Tongue (tissue), 2 donors: Measurements from ENCODE around the gene FHIT. TPM values are rescaled to one million over a fixed set of nuclear protein-coding genes. Genes with fewer than 3 reads are reported as not detected.

Source experiments
- DNase-seq: peaks from one replicate; pipeline ENCODE4 v3.0.0-alpha.2; 2015
- total RNA-seq: library from RNA; depleted of rRNA; stranded (reverse); fragments of >200 nt; gene quantifications from one replicate; pipeline ENCODE4 v1.2.3, GENCODE V29; 2014

Gene FHIT
- total RNA-seq, 1 donor from 2014 or later: 7.4 TPM

DNA sequence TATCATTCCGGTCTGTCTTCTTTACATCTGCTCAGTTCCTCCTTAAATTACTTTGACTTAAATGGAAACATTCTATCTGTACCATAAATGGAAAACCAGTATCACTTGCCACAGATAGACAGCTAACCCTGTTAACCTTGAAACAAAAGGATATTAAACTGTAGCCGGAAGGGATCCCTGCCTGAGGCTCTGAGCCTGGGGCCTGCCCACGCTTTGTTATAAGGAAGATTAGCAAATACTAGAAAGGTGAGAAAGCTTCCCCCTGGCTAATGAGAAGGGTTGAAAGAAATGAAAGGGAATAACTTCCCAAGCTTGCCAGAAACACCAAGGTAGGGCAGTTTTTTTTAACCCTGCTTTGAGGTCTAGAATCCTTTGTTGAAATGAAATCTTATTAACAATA lies 927.6 kb downstream of the FHIT start:
- DNase-seq: no peak

- no peak for DNase-seq
These were observed 928.1 kb downstream of the FHIT start for GRCh38 chr3:60323180-60323579.

DNA sequence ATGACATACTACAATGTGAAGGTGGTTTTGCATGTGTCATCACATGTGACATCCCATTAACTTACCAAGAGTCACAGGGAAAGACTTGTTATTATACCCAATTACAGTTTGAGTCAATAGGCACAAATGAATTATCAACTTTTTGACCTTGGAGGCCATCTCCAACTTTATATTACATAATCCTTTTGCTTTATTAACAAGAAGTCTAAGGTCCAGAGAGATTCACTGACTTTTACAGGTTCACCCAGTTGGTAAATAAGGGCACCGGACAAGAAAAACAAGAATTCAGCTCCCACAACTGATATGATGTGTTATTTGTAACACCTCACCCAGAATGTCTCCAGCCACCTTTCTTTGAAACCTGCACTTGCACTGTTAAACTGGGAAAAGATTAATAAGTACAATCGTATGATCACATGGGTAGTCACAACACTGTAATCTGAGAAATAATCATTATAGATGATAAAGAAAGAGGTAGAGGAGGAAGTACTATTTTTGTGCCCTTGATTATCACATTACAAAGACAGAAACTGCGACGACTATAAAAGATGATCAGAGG lies 928.9 kb downstream of the FHIT start:
- DNase-seq: no peak

- no peak for DNase-seq
These were observed 931.9 kb downstream of the FHIT start for GRCh38 chr3:60319179-60319858.

DNA sequence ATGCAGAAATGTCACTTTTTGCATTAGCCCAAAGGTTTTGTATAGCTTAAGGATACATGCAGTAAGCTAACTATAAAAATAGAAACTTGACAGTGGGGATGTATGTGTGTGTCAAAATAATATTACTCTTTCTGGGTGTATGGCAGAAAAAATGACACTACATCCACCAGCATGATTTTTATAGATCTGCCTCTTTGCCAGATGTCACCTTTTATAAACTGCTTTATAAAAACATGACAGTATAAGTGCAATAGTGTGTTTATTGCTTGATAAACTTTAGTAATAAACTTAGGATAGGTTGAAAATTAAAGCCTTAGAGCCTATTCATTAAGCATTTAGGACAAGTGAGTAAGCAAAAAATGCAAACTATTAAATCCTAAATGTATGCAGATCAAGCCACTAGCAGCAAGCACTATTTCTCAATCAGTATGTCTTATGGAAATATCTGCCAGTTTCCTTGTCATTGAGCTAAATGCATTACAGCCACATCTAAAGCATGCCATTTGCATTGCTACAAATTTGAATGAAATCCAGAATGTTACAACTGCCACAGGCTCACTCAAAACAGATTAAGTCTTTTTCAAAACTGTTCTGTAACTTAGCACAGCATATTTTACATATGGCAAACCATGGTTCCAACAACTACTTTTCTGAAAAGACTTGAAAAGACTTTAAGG lies 935.0 kb downstream of the FHIT start:
- peak; percentile 63 for DNase-seq

DNA sequence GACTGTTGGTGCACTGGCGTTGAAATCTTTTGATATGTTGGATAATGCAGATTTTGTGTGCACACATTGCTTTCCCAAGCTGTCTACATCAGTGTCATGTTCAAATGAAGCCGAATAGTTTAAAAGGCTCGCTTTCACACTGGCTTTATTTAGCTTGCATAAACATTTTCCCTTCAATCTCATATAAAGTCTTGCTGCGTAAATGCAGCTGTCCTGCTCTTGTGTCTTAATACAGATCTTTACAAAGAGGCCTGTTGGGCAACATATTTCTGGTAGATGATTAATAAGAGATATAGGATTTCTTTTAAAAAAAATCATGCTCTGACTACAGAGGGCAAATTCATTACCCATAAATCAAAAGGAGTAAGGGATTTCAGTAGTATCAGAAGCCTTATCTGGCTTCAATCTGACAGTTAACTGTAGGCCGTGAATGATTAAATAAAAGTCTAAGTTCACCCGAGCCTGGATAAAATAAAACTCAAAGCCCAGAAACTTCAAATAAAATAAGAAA lies 937.2 kb downstream of the FHIT start:
- DNase-seq: peak; percentile 60

DNA sequence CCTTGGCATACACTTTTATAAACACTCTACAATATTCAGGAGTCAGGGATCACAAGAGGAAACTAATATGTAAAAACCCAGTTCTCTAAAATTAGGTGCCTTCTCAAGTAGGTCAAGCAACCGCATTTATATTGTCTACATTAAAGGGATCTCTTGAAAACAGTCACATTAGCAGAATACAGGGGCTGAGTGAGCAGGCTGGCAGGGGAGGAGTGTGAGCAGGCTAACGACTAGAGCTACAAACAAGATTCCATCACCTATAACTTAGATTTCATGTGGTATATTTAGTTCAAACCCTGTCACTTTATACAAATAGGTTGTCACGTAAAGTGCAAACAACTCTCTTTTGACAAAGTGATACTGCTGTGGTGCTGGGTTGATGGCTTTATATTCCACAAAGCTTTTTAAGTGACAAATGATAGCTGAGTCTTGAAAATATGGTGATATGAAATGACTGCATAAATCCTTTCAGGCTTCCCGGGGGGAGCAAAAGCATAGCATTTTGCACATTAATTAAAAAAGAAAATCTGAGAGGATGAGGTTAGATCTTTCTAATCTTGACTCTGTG lies 937.9 kb downstream of the FHIT start:
- no peak for DNase-seq

DNA sequence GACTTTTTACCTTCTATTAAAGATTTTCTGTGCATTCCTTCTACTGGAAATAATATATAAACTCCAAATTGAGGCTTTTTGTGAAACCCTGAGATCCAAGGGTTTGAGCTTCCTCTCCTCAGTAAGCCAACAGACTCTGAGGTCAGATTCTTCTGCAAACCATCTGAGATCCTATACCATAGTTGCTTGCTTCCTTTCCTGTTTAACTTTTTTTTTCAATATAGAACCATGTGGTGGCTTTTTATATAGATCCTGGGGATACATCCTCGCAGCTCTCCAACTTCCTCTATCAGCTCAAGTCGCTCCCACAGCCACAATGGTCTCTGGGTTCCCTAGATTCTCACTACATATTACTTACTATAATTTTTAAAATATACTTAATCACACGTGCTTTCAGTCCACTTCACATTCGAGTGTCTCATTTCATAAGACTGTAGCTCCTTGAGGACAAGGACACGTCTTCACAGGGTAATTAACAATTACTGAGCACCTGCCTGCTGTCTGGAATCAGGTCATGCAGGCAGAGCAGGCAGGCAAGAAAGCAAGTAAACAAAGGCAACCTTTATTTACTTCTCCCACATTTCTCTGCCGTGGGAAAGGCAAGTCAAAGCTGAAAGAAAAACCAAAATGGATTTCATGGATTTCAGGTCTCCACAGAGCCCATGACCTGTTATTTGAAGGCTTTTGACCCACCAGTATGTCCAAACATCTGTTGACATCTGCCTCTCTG lies 941.5 kb downstream of the FHIT start:
- DNase-seq: no peak

- peak; percentile 44 for DNase-seq
These were observed 942.4 kb downstream of the FHIT start for GRCh38 chr3:60308808-60309207.

- DNase-seq: no peak
These were observed 943.6 kb downstream of the FHIT start for GRCh38 chr3:60307562-60308199.

DNA sequence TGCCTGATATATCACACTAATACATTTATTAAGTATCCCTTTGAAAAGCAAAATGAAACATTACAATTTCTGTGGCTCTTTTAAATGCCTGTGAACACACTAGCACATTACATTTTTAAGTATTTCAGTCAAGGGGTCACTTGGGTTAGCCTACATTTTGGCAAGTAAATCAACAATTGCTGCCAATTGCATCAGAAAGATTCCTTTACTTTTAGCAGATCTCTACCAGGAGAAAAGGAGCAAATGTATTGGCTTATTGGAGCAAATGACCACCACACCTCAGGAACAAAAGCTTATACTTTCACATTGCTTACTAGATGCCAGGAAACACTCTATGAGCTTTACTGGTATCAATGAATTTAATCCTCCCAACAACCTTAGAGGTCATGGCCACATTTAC lies 947.1 kb downstream of the FHIT start:
- DNase-seq: no peak

GRCh38 chr3:60303160-60303559 lies 948.1 kb downstream of the FHIT start:
- DNase-seq: no peak

DNA sequence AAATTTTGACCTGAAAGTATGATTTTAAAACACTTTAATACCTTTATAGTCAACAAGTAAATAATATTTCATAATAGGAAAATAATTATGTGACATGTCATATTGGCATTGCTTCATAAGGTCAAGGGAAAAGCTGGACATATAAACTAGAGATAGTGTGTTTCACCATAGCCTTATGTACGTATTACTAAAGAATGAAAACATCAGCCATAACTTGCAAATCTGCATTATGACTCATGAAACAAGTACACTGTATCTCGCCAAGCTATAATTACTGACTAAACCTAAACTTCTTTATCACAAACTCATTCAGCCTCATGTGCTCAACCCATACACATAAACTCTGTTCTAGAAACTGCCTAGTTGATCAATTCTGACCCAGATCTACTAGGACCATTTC lies 950.1 kb downstream of the FHIT start:
- no peak for DNase-seq

- DNase-seq: no peak
These were observed 953.1 kb downstream of the FHIT start for GRCh38 chr3:60298141-60298540.

DNA sequence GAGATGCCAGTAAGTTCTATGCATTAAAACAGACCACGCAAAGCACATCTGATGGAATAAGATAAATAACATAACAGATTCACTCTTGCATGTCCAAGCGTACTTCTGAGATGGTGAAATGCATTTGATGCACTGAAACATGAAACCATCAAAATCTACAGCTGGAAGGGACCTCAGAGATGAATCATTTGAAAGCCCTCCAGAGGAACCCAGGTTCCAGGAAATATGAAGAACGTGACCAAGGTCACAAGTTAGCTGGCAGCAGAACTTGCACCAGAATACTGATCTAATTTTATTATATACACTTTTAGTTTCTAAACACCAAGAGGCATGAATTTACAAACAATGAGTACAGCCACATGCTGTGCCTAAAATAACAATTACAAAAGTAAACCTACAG lies 957.1 kb downstream of the FHIT start:
- DNase-seq: peak; percentile 77

GRCh38 chr3:60291115-60291514 lies 960.1 kb downstream of the FHIT start:
- DNase-seq: no peak

GRCh38 chr3:60290122-60290492 lies 961.1 kb downstream of the FHIT start:
- DNase-seq: no peak

GRCh38 chr3:60289341-60290121 lies 961.7 kb downstream of the FHIT start:
- DNase-seq: peak; percentile 5

- DNase-seq: no peak
These were observed 968.4 kb downstream of the FHIT start for GRCh38 chr3:60282866-60283265.

- DNase-seq: no peak
These were observed 969.3 kb downstream of the FHIT start for GRCh38 chr3:60281970-60282369.

DNA sequence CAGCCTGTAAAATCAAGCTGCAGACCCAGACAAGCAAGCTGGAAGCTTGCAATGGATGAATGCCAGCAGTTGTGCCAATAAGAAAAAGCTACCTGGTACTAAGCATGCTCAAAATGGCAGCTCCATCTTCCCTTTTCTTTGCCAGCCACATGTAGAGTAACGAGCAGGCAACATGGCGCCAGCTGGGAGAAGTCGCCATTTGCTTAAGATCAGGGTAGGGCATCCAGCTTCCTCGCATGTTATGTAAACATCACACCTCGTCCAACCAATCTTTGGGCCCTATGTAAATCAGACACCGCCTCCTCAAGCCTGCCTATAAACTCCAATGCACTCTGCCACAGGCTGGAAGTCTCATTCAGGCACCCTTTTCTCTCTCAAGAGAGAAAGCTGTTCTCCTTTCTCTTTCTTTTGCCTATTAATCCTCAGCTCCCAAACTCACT lies 973.9 kb downstream of the FHIT start:
- DNase-seq: no peak
